ENCODE results near the gene TMED4.
A peak's percentile ranks its signal among the peaks of the same experiment; 100 is the strongest.

TMED4 gene

GRCh38 chr7:44539669-44540506 is 42.1 kb downstream of the TMED4 start:
- DNase-seq, result no peak

DNA sequence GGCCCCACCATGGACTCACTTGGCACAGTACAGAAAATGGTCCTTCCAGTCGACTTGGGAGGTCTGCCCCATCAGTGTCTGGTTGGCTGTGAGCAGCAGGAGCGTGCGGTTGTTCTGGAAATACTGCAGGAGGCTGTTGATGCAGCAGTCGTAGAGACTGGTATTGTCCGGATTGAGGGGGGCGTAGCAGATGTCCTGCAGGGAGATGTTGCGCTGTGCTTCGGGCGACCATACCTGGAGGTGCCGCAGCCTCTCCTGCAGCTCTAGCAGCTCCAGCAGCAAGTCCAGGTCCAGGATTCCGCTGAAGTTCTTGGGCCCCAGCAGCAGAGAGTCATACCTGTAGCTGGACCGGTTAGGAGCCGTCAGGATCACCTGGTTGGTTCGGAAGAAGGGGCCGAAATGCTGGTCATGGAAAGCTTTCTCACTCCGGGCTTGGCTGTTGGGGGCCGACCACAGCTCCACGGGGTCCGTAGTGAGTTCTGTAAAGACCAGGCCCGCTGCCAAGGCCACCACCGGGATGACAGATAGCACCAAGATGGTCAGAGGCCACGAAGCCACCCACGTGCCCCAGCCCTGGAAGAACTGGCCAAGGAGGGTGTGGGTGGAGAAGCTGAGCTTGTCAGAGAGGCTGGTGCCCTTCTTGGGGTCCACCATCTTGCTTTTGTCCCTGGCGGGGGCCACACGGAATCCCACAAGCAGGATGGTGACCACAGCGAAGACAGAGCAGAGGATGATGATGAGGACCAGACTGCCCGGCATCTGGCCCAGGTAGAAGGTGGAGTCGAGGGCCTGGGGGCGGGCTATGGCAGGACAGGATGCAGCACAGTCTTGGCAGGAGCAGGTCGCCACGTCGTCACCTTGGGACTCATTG is 43.0 kb downstream of the TMED4 start:
- DNase-seq, result no peak

DNA sequence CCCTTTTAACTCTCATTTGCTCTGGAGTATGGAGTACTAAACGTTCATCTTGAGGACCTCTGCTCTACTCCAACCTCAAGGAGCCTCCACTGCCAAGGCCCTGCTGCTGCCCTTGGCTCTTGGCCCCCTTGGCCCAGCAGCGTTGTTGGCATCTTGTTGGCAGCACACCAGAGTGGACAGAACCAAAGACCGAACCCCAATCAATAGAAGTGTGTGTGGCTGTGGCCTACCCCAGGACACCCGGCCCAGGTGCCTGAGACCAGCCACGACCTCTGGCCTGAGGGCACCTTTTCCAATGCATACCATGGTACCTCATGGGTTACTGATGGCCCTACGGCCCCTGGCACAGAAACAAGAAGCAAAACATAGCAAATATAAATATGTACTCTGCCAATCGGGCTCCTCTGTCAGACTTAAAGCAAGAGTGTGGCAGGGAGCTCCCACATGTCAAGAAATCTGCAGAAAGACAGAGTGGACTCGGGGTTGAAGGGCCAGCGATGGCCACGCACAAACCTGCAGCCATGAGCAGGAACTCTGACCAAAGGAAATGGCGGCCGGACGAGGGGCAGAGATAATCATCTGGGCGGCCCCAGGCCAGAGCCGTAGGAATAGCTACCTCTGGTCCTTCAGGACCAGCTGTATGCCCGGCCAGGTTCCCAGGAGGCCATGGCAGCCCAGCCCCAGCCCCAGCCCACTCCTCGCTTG is 43.8 kb downstream of the TMED4 start:
- DNase-seq, result no peak

- no peak for DNase-seq
Measured at GRCh38 chr7:44537442-44537841, 44.6 kb downstream of the TMED4 start.

DNA sequence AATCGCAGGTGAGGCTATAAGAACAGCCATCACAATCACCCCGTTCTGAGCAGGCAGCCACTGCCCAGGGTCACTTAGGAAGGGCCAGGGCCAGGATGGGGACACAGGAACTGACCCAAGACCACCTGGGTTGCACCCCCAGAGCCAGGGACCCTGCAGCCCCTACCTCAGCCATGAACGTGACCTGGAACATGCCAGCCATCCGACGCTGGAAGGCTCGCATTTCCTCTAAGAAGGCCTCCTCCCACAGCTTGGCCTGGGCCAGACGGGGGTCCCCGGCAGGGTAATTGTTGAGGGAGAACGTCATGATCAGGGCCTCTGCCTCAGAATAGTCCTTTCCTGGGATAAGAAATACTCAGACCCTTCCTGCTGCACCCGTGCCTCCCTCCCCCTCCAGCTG is 45.9 kb downstream of the TMED4 start:
- DNase-seq, result no peak

DNA sequence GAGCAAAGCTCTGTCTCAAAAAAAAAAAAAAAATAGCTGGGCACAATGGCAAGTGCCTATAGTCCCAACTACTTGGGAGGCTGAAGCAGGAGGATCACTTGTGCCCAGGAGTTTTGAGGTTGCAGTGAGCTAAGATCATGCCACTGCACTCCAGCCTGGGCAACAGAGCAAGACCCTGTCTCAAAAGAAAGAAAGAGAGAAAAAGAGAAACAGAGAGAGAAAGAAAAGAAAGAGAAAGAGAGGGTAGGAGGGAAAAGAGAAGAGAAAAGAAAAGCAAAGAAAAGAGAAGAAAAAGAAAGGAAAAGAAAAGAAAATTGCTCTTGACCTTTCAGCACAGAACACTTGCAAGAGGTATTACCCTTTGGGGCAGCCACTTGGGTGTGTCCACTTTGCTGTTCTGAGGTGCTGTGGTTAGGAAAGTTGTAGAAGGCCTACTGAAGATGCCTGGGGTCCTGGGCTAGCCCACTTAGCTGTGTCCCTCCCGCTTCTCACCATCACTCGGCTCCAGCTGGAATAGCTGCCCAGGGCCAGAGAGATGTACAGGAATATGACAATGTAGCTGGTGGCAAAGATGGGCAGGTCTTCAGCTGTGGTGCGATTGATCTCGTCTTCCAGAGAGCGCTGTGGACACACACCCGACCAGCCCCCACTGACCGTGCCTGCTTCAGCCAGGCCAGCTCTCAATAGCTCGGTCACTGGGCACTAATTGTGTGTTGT is 46.5 kb downstream of the TMED4 start:
- no peak for DNase-seq

DNA sequence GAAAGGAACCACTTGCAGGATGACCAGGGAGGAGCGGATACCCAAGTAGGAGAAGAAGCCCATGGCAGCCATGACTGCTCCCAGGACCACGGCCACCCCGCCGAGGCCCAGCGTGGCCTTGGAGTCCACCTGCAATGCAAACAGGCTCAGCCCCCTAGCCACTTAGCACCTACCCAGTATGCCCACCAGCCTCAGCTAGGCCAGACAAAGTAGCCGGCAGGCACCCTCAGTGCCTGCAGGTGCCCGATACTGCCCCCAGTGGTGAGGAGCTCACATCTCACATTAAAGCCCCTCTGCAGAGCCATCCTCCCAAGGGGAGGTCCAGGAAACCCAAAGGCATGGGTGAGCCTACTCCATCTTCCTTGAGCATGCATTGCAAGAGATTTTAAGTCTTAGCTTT is 47.5 kb downstream of the TMED4 start:
- peak; percentile 13 to 15 for DNase-seq

DNA sequence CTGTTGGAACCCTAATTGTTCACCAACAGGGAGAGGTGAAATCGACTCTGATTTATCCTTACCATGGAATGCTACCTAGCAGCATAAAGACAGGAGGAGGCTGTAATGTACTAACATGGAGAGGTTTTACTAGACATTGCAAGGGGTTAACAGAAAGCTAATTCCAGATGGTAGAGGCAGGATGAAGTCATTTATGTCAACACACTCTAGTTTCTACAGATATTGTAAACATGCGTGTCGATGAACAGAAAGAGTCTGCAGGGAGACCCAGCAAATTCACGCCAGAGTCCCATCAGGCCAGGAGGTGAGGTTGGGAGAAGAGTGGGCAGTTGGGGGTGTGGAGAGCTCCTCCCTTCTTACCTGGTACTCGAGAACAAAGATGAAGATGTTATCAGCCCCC is 47.9 kb downstream of the TMED4 start:
- no peak for DNase-seq

DNA sequence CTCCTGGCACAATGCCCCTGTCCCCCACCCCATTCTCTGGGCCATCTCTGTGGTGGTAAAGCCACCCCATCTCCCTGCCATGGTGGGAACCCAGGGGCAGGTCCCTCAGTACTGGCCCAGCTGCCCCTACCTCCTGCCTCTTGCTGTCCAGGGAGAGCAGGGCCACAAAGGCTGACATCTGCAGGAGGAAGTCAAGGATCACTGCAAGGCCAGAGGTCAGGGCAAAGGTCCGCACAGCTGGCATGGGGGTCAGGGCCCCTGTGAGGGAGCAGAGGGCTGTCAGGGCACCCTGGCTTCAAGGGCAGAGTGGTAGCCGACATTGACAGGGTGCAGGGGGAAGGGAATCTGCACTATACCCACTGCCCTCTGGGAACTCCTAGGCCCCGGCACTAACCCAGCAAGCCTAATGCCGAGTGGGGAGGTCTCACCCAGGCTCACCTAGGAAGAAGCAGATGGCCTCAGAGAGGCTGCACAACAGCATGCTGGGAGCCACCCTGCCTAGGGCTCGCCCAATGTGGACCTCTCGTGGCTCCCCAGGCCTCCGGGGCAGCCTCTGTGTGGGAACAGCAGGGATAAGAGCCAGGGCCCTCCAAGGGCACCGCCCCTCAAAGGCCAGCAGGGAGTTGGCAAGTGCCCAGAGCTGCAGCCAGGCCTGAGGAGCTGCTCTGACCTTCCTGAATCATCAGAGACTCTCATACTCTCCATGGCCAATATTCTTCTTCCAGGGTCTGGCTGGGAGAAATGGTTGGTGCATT is 48.6 kb downstream of the TMED4 start:
- DNase-seq, result no peak

DNA sequence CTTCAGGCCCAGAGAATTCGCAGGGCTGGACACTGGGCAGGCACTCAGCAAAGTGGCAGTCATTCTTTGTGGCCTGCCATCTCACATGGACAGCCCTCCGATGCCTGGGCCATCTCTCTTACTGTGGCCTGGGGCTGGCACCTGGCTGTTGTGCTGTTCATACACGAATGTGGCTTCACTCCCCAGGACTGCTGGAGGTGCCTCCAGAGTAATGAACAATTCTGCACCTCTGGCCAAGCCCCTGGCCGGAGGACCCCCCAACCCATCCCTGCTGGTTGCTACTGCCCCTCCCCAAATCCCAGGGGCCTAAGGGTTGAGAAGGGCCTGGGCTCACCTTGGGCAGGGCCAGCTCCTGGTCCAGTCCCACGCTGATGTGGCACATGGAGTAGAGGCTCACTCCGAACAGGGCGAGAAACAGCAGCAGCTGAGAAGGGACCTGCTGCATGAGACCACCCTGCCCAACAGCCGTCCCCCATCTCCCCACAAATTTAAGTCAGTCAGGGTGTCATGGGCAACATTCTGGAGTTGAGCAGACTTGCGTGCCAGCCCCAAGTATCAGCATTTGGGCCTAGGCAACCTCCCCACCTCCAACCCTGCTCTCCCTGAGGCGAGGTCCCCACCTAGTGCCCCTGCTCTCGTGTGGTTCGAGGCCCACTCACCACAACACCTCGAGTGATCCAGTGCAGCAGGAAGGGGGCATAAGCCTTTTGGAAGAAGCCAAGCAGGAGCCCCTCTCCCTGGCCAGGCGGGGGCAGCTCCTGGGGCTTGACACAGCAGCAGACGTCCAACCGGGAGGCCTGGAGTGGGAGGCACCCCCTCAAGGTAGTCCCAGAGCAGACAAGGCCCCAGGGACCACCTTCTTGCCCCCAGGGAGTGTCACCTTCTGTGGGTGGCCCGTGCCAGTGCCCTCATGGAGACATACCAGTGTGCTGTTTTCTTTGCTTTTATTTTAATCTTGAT is 50.3 kb downstream of the TMED4 start:
- no peak for DNase-seq

GRCh38 chr7:44530990-44531389 is 51.0 kb downstream of the TMED4 start:
- DNase-seq, result no peak

Data from activated CD4-positive, alpha-beta T cell treated with anti-CD3 and anti-CD28 coated beads, Interleukin-2, amount 50 U/mL, for 4 hours (primary cell).